SU-DHL-6 (cell line): ENCODE results near the gene CD33.

Experiments used
- H2AFZ ChIP-seq: fragments of 200-600 bp; sonication (generic); 2 replicates; pipeline ENCODE4 v1.6.1; 2014; ENCODE audit warnings: low read depth, mild to moderate bottlenecking, moderate library complexity, mixed read lengths, antibody characterized with exemption, low read length; ENCODE audit not compliant: severe bottlenecking
- H3F3A ChIP-seq: fragments of 200-600 bp; shearing (Covaris generic); 2 replicates; pipeline ENCODE4 v1.6.0; 2016; ENCODE audit warnings: antibody characterized with exemption, mild to moderate bottlenecking; ENCODE audit not compliant: insufficient read depth
- H3K27ac ChIP-seq: fragments of 200-600 bp; sonication (generic); 2 replicates; pipeline ENCODE4 v1.5.1; 2016; ENCODE audit warnings: low read depth, mild to moderate bottlenecking, low read length, moderate library complexity, mixed read lengths
- H3K27me3 ChIP-seq: fragments of 200-600 bp; sonication (generic), shearing (Covaris generic); 2 replicates; pipeline ENCODE4 v1.6.0; 2014; ENCODE audit warnings: mild to moderate bottlenecking, low read length
- H3K36me3 ChIP-seq: fragments of 200-600 bp; sonication (generic); 2 replicates; pipeline ENCODE4 v1.6.1; 2014; ENCODE audit warnings: mild to moderate bottlenecking, low read length, mixed read lengths
- H3K4me2 ChIP-seq: fragments of 300-600, 200-600 bp; shearing (Covaris generic), sonication (generic); 2 replicates; pipeline ENCODE4 v1.6.0; 2014; ENCODE audit warnings: low read length, low read depth, mild to moderate bottlenecking; ENCODE audit not compliant: poor library complexity, severe bottlenecking
- H3K4me3 ChIP-seq: fragments of 200-600 bp; sonication (generic); 2 replicates; pipeline ENCODE4 v1.5.1; 2014; ENCODE audit warnings: antibody characterized with exemption, low read length, mild to moderate bottlenecking, mixed read lengths; ENCODE audit not compliant: insufficient read depth, poor library complexity, severe bottlenecking
- H3K79me2 ChIP-seq: fragments of 200-600 bp; sonication (generic); 2 replicates; pipeline ENCODE4 v1.6.1; 2014; ENCODE audit warnings: mild to moderate bottlenecking, low read length, moderate library complexity; ENCODE audit not compliant: insufficient read depth
- H3K9ac ChIP-seq: fragments of 200-600 bp; sonication (generic); 2 replicates; pipeline ENCODE4 v1.7.0; 2014; ENCODE audit warnings: mild to moderate bottlenecking, low read length
- H3K9me2 ChIP-seq: fragments of 200-600 bp; sonication (generic); replicated peaks from 2 replicates; pipeline ENCODE4 v1.6.1; 2014; ENCODE audit warnings: low read length; ENCODE audit not compliant: insufficient read depth
- H3K9me3 ChIP-seq: fragments of 200-600 bp; sonication (generic); 2 replicates; pipeline ENCODE4 v1.6.1; 2014; ENCODE audit warnings: low read length, mixed read lengths; ENCODE audit not compliant: insufficient read depth
- H4K20me1 ChIP-seq: fragments of 200-600 bp; sonication (generic); 2 replicates; pipeline ENCODE4 v1.6.1; 2014; ENCODE audit warnings: low read depth, mild to moderate bottlenecking, antibody characterized with exemption, low read length, moderate library complexity, mixed read lengths
- CTCF ChIP-seq: fragments of 200-600 bp; sonication (generic); IDR thresholded peaks from one replicate; pipeline ENCODE4 v1.5.1; 2017; ENCODE audit warnings: antibody characterized with exemption, mild to moderate bottlenecking, low read length, moderate library complexity; ENCODE audit not compliant: insufficient read depth, poor library complexity, severe bottlenecking
- EZH2phosphoT487 ChIP-seq: fragments of 200-600 bp; sonication (generic), shearing (Covaris generic); conservative IDR thresholded peaks from 2 replicates; pipeline ENCODE4 v1.6.1; 2018; ENCODE audit warnings: mild to moderate bottlenecking, antibody characterized with exemption, low read length, moderate library complexity, mixed read lengths

The CD33 gene

GRCh38 chr19:51252306-51253079 is 27.6 kb downstream of the CD33 start:
- H3K9me2 ChIP-seq, result no peaks in the 10 kb centered on the region
- H3K27ac ChIP-seq, result no peak overlapping the region
- no peak overlapping the region for H2AFZ ChIP-seq
- TF ChIP-seq EZH2phosphoT487 (no peak), CTCF (no peak)
- H3K36me3 ChIP-seq, result no peaks in the 10 kb centered on the region
- no peak overlapping the region for H3K4me2 ChIP-seq
- no peaks in the 10 kb centered on the region for H3K27me3 ChIP-seq
- no peaks in the 10 kb centered on the region for H3K9me3 ChIP-seq
- no peak overlapping the region for H3K4me3 ChIP-seq
- H3K9ac ChIP-seq, result no peak overlapping the region
- H3F3A ChIP-seq, result no peaks in the 10 kb centered on the region
- no peaks in the 10 kb centered on the region for H3K79me2 ChIP-seq
- H4K20me1 ChIP-seq, result no peaks in the 10 kb centered on the region

GRCh38 chr19:51253088-51253806 is 28.4 kb downstream of the CD33 start:
- Histone ChIP-seq H3F3A (no peaks in the 10 kb centered on the region), H3K79me2 (no peaks in the 10 kb centered on the region), H3K9ac (no peak overlapping the region), H3K9me2 (no peaks in the 10 kb centered on the region), H3K27ac (no peak overlapping the region), H3K4me2 (no peak overlapping the region), H3K4me3 (no peak overlapping the region), H3K36me3 (no peaks in the 10 kb centered on the region), H3K27me3 (no peaks in the 10 kb centered on the region), H2AFZ (no peak overlapping the region), H4K20me1 (no peaks in the 10 kb centered on the region), H3K9me3 (no peaks in the 10 kb centered on the region)
- no peak for TF ChIP-seq CTCF
- TF ChIP-seq EZH2phosphoT487, result no peak

- no peaks in the 10 kb centered on the region for H3K79me2 ChIP-seq
- H3K4me2 ChIP-seq, result no peak overlapping the region
- no peaks in the 10 kb centered on the region for H3K9me3 ChIP-seq
- no peak overlapping the region for H3K4me3 ChIP-seq
- no peak overlapping the region for H2AFZ ChIP-seq
- H3K9ac ChIP-seq, result no peak overlapping the region
- H4K20me1 ChIP-seq, result no peaks in the 10 kb centered on the region
- TF ChIP-seq CTCF (no peak), EZH2phosphoT487 (no peak)
- no peaks in the 10 kb centered on the region for H3K36me3 ChIP-seq
- H3K27me3 ChIP-seq, result no peaks in the 10 kb centered on the region
- H3K27ac ChIP-seq, result no peak overlapping the region
- no peaks in the 10 kb centered on the region for H3F3A ChIP-seq
- no peaks in the 10 kb centered on the region for H3K9me2 ChIP-seq
Measured at GRCh38 chr19:51256155-51256625, 31.3 kb downstream of the CD33 start.
